Immature natural killer cell (primary cell): ENCODE results near the gene U2AF2. TPM values are rescaled to one million over a fixed set of nuclear protein-coding genes. Genes with fewer than 3 reads are reported as not detected.

ENCODE experiments used
- DNase-seq, 3 donors: peaks; one replicate each; pipeline ENCODE4 v3.0.0; 2022; ENCODE audit warnings: mixed read lengths in 1 of 3
- H3K27ac Mint-ChIP-seq, 6 donors: one replicate each; pipeline ENCODE4 v1.8.0; 2020; ENCODE audit warnings: mixed read lengths in 6 of 6, mild to moderate bottlenecking in 5 of 6, inconsistent platforms in 4 of 6, moderate library complexity in 3 of 6
- H3K27me3 Mint-ChIP-seq, 3 donors: one replicate each; pipeline ENCODE4 v1.8.0; 2020 to 2021; ENCODE audit warnings: low read depth in 3 of 3, mild to moderate bottlenecking in 3 of 3, mixed read lengths in 3 of 3, moderate library complexity in 3 of 3, inconsistent platforms in 1 of 3
- H3K36me3 Mint-ChIP-seq, 3 donors: one replicate each; pipeline ENCODE4 v1.8.0; 2020; ENCODE audit warnings: mixed read lengths in 3 of 3, inconsistent platforms in 2 of 3, mild to moderate bottlenecking in 2 of 3
- H3K4me1 Mint-ChIP-seq, 2 donors: one replicate each; pipeline ENCODE4 v1.8.0; 2020; ENCODE audit warnings: inconsistent platforms in 2 of 2, mild to moderate bottlenecking in 2 of 2, mixed read lengths in 2 of 2, moderate library complexity in 1 of 2
- H3K4me3 Mint-ChIP-seq, 5 donors: one replicate each; pipeline ENCODE4 v1.8.0; 2020; ENCODE audit warnings: mild to moderate bottlenecking in 5 of 5, mixed read lengths in 5 of 5, inconsistent platforms in 3 of 5, moderate library complexity in 3 of 5
- H3K9me3 Mint-ChIP-seq, 6 donors: one replicate each; pipeline ENCODE4 v1.8.0; 2020; ENCODE audit warnings: mild to moderate bottlenecking in 6 of 6, mixed read lengths in 6 of 6, inconsistent platforms in 4 of 6, moderate library complexity in 3 of 6
- polyA plus RNA-seq, 3 donors: library from polyadenylated mRNA; unstranded; fragments of 300-500 nt; fragmentation: Illumina TruSeq; gene quantifications; one replicate each; pipeline ENCODE4 v1.2.3, GENCODE V29; 2021

The U2AF2 gene
- polyA plus RNA-seq, 3 donors from 2014 or later: 3.1 to 17.0 (median 8.0) TPM

- Mint-ChIP-seq H3K9me3 (no peaks in the 10 kb centered on the region), H3K27ac (no peak overlapping the region), H3K27me3 (peaks cover 2 to 8% (median 8%) of the 10 kb centered on the region in 3 donors), H3K4me3 (no peak overlapping the region), H3K4me1 (peaks cover 45 to 61% of the 10 kb centered on the region in 2 donors), H3K36me3 (peaks cover 8 to 33% (median 13%) of the 10 kb centered on the region in 3 donors)
- DNase-seq: no peak
Observed at GRCh38 chr19:55660991-55661390, 6.2 kb downstream of the U2AF2 start.

DNA sequence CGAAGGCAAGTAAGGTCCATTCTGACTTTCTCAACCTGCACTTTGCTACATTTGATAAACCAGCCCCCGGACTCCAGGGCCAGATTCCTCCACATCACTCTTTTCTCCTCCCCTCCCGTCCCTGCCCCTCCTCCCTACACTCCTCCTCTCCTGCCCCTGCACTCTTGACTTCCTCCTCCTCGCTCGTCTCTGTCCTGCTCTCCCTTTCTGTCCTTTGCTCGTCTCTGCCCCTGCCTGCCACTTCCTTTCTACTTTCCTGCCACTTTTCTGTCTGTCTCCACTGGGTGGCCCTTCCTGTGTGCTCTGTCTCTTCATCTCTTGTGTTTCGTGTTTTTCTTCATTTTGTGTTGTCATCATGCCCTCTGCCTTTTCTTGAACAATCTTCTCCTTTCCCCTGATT, 7.0 kb downstream of the U2AF2 start:
- Mint-ChIP-seq H3K4me3 (no peak overlapping the region), H3K4me1 (peaks cover 38 to 53% of the 10 kb centered on the region in 2 donors), H3K27me3 (peaks cover 2 to 8% (median 3%) of the 10 kb centered on the region in 3 donors), H3K27ac (peak overlapping the region in 2 of 6 donors; percentile 41 to 76), H3K36me3 (peaks cover 8 to 33% (median 13%) of the 10 kb centered on the region in 3 donors), H3K9me3 (no peaks in the 10 kb centered on the region)
- DNase-seq: no peak

GRCh38 chr19:55663846-55664536, 9.2 kb downstream of the U2AF2 start:
- Mint-ChIP-seq H3K4me3 (no peak overlapping the region), H3K27ac (peak overlapping the region in 2 of 6 donors; percentile 17 to 55), H3K36me3 (peaks cover 8 to 33% (median 13%) of the 10 kb centered on the region in 3 donors), H3K9me3 (no peaks in the 10 kb centered on the region), H3K27me3 (peaks cover 3 to 6% (median 5%) of the 10 kb centered on the region in 3 donors), H3K4me1 (peaks cover 21 to 35% of the 10 kb centered on the region in 2 donors)
- no peak for DNase-seq

GRCh38 chr19:55666343-55667005, 11.6 kb downstream of the U2AF2 start:
- H3K4me3 Mint-ChIP-seq: peak overlapping the region in 1 of 5 donors; percentile 8
- H3K9me3 Mint-ChIP-seq: peaks cover 0 to 1% (median 0%) of the 10 kb centered on the region in 6 donors
- peaks cover 8 to 30% (median 13%) of the 10 kb centered on the region in 3 donors for H3K36me3 Mint-ChIP-seq
- H3K27ac Mint-ChIP-seq: no peak overlapping the region
- peaks cover 3 to 9% (median 8%) of the 10 kb centered on the region in 3 donors for H3K27me3 Mint-ChIP-seq
- H3K4me1 Mint-ChIP-seq: peaks cover 21 to 38% of the 10 kb centered on the region in 2 donors
- DNase-seq: no peak

- Mint-ChIP-seq H3K4me3 (no peak overlapping the region), H3K27me3 (peaks cover 0 to 10% (median 8%) of the 10 kb centered on the region in 3 donors), H3K4me1 (peaks cover 20 to 36% of the 10 kb centered on the region in 2 donors)
Observed at GRCh38 chr19:55667006-55667381, 12.2 kb downstream of the U2AF2 start.

DNA sequence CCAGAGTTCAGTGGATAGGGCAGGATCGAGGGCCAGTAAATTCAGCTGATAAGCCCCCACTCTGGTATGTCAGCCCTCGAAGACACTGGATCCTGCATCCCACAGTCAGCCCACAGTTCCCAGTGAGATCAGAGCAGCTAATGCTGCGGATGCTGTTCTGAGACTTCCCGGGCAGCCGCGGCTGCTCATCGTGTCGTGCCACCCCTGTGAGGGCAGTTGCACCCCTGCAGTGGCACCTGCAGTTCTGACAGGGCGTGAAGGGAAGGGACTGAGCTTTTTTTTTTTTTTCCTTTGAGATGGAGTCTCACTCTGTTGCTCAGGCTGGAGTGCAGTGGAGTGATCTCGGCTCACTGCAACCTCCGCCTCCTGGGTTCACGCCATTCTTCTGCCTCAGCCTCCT, 12.7 kb downstream of the U2AF2 start:
- Mint-ChIP-seq H3K4me1 (peaks cover 19 to 38% of the 10 kb centered on the region in 2 donors), H3K27ac (no peak overlapping the region), H3K27me3 (peaks cover 0 to 11% (median 10%) of the 10 kb centered on the region in 3 donors), H3K4me3 (no peak overlapping the region), H3K9me3 (peaks cover 0 to 1% (median 0%) of the 10 kb centered on the region in 6 donors), H3K36me3 (peaks cover 8 to 29% (median 9%) of the 10 kb centered on the region in 3 donors)
- no peak for DNase-seq

More at GRCh38 chr19:55667006-55667381, 12.2 kb downstream of the U2AF2 start:
- DNase-seq: no peak
- peaks cover 0 to 1% (median 0%) of the 10 kb centered on the region in 6 donors for H3K9me3 Mint-ChIP-seq
- peaks cover 8 to 27% (median 11%) of the 10 kb centered on the region in 3 donors for H3K36me3 Mint-ChIP-seq
- no peak overlapping the region for H3K27ac Mint-ChIP-seq

GRCh38 chr19:55667958-55668357, 13.1 kb downstream of the U2AF2 start:
- no peak overlapping the region for H3K4me3 Mint-ChIP-seq
- DNase-seq: no peak
- peaks cover 4 to 25% (median 5%) of the 10 kb centered on the region in 3 donors for H3K36me3 Mint-ChIP-seq
- peaks cover 0 to 11% (median 10%) of the 10 kb centered on the region in 3 donors for H3K27me3 Mint-ChIP-seq
- H3K4me1 Mint-ChIP-seq: peaks cover 15 to 33% of the 10 kb centered on the region in 2 donors
- H3K9me3 Mint-ChIP-seq: peaks cover 0 to 1% (median 0%) of the 10 kb centered on the region in 6 donors
- peak overlapping the region in 1 of 6 donors; percentile 34 for H3K27ac Mint-ChIP-seq

GRCh38 chr19:55668603-55669348, 13.9 kb downstream of the U2AF2 start:
- Mint-ChIP-seq H3K27me3 (peaks cover 1 to 13% (median 9%) of the 10 kb centered on the region in 3 donors), H3K9me3 (peaks cover 0 to 1% (median 0%) of the 10 kb centered on the region in 6 donors), H3K4me1 (peaks cover 15 to 32% of the 10 kb centered on the region in 2 donors), H3K36me3 (peaks cover 0 to 24% (median 0%) of the 10 kb centered on the region in 3 donors), H3K4me3 (no peak overlapping the region), H3K27ac (no peak overlapping the region)
- no peak for DNase-seq

GRCh38 chr19:55669418-55670279, 14.8 kb downstream of the U2AF2 start:
- H3K27ac Mint-ChIP-seq: no peak overlapping the region
- no peak overlapping the region for H3K4me3 Mint-ChIP-seq
- DNase-seq: no peak
- H3K36me3 Mint-ChIP-seq: peaks cover 0 to 15% (median 0%) of the 10 kb centered on the region in 3 donors
- peaks cover 2 to 13% (median 5%) of the 10 kb centered on the region in 3 donors for H3K27me3 Mint-ChIP-seq
- peaks cover 13 to 30% of the 10 kb centered on the region in 2 donors for H3K4me1 Mint-ChIP-seq
- H3K9me3 Mint-ChIP-seq: peaks cover 0 to 1% (median 0%) of the 10 kb centered on the region in 6 donors

DNA sequence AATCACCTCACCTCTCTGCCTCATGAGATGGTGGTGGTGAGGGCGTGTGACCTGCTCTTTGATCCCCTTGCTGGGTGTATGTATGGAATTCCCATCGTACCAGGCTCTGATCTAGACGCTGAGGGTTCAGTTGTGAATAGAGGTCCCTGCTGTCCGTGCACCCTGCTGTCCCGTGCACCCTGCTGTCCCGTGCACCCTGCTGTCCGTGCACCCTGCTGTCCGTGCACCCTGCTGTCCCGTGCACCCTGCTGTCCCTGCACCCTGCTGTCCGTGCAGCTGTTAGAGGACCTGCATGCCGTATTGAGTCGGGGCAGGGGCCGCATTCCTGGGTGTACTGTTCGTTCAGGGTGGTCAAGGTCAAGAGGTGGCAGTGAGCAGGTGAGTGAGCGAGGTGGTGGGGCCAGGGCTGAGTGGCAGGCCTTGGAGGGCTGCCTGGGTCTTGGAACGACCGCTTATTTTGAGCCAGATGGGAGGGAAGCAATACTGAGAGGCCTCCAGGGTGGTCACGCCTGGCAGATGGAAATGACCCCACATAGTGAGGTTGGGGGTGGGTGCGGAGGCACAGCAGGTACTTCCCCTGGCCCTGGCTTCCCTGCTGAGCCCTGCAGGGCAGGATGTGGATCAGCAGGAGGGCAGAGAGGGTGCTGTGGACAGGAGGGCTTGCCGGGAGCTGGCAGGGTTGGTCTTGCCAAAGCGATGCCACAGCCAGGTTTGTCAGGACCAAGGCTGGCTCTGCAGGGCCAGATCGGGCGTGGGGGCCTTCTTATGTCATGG, 15.6 kb downstream of the U2AF2 start:
- Mint-ChIP-seq H3K27ac (peak overlapping the region in 3 of 6 donors; percentile 17 to 53 (median 30)), H3K4me1 (peaks cover 15 to 34% of the 10 kb centered on the region in 2 donors), H3K27me3 (peaks cover 4 to 12% (median 7%) of the 10 kb centered on the region in 3 donors), H3K4me3 (peak overlapping the region in 1 of 5 donors; percentile 6), H3K9me3 (peaks cover 0 to 1% (median 0%) of the 10 kb centered on the region in 6 donors), H3K36me3 (peaks cover 0 to 11% (median 0%) of the 10 kb centered on the region in 3 donors)
- DNase-seq: no peak

DNA sequence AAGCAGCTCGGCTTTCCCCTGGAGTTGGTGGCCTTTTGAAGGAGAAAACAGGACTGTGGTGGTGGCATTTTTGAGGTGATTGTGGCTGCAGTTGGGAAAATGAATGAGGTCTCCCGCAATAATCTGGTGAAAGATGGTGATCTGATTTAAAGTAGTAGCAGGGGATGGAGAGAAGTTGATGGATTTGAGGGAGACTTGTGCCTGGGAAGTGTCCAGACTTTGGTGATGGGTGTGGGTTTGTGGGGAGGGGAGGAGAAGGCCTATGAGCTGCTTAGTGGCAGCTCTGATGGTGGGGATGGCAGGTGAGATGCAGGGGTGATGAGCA, 16.2 kb downstream of the U2AF2 start:
- Mint-ChIP-seq H3K4me3 (no peak overlapping the region), H3K4me1 (peaks cover 20 to 39% of the 10 kb centered on the region in 2 donors)

DNA sequence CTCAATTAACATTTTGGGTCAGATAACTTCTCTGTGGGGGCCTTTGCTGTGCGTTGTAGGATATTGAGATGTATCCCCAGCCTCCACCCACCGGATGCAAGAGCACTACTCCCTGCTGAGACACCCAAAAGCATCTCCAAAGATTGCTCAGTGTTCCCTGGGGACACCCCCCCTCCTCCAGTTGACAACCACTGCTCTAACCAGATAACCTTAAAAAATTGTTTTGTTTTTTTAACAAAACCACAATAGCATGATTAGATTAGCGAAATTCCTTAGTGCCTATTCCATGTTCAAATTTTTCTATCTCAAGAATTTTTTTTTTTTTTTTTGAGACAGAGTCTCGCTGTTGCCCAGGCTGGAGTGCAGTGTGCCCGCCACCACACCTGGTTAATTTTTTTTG, 17.6 kb downstream of the U2AF2 start:
- peak overlapping the region in 5 of 6 donors; percentile 16 to 87 (median 51) for H3K27ac Mint-ChIP-seq
- H3K9me3 Mint-ChIP-seq: peaks cover 0 to 1% (median 0%) of the 10 kb centered on the region in 6 donors
- peaks cover 0 to 11% (median 0%) of the 10 kb centered on the region in 3 donors for H3K36me3 Mint-ChIP-seq
- H3K4me1 Mint-ChIP-seq: peaks cover 33 to 53% of the 10 kb centered on the region in 2 donors
- peaks cover 10 to 14% (median 12%) of the 10 kb centered on the region in 3 donors for H3K27me3 Mint-ChIP-seq
- peak overlapping the region in 2 of 5 donors; percentile 10 to 11 for H3K4me3 Mint-ChIP-seq
- DNase-seq: no peak

More for the DNA sequence above, 16.2 kb downstream of the U2AF2 start:
- DNase-seq: no peak
- H3K9me3 Mint-ChIP-seq: peaks cover 0 to 1% (median 0%) of the 10 kb centered on the region in 6 donors
- peak overlapping the region in 3 of 6 donors; percentile 12 to 67 (median 53) for H3K27ac Mint-ChIP-seq
- peaks cover 8 to 14% (median 12%) of the 10 kb centered on the region in 3 donors for H3K27me3 Mint-ChIP-seq
- peaks cover 0 to 11% (median 0%) of the 10 kb centered on the region in 3 donors for H3K36me3 Mint-ChIP-seq
